ENCODE data around the gene SVEP1.

Gene SVEP1

GRCh38 chr9:110389148-110389750 lies 190.3 kb downstream of the SVEP1 start:
- ChIA-PET CTCF (no interaction called here), POLR2A (no interaction called here)
- DNase-seq (ENCODE audit: extremely low spot score) = no peak
- TF ChIP-seq FOXM1 (IDR thresholded peaks at IDR 0.05; ENCODE audit: borderline replicate concordance) (no peak), CTBP1 (IDR thresholded peaks at IDR 0.05; ENCODE audit: borderline replicate concordance) (no peak), NFRKB (IDR thresholded peaks at IDR 0.05) (no peak), L3MBTL2 (conservative IDR thresholded peaks at IDR 0.05) (no peak), SP1 (IDR thresholded peaks at IDR 0.05) (no peak), LEF1 (IDR thresholded peaks at IDR 0.05; ENCODE audit: borderline replicate concordance) (no peak), ELF4 (IDR thresholded peaks at IDR 0.05) (no peak), PKNOX1 (IDR thresholded peaks at IDR 0.05) (no peak), FOXA1 (IDR thresholded peaks at IDR 0.05) (no peak), TARDBP (IDR thresholded peaks at IDR 0.05) (no peak), ZNF384 (IDR thresholded peaks at IDR 0.05) (no peak), SUZ12 (IDR thresholded peaks at IDR 0.05) (no peak)

GRCh38 chr9:110383491-110383890 lies 196.1 kb downstream of the SVEP1 start:
- POLR2A ChIA-PET = no interaction called here
- DNase-seq (ENCODE audit: extremely low spot score) = no peak
- CTCF ChIA-PET = no interaction called here
- TF ChIP-seq CTBP1 (IDR thresholded peaks at IDR 0.05; ENCODE audit: borderline replicate concordance) (no peak), L3MBTL2 (conservative IDR thresholded peaks at IDR 0.05) (no peak), FOXK2 (IDR thresholded peaks at IDR 0.05) (no peak), FOXM1 (IDR thresholded peaks at IDR 0.05; ENCODE audit: borderline replicate concordance) (no peak), NFRKB (IDR thresholded peaks at IDR 0.05) (no peak), LEF1 (IDR thresholded peaks at IDR 0.05; ENCODE audit: borderline replicate concordance) (no peak), FOXA1 (IDR thresholded peaks at IDR 0.05) (no peak), BHLHE40 (IDR thresholded peaks at IDR 0.05; ENCODE audit: borderline replicate concordance) (no peak), PKNOX1 (IDR thresholded peaks at IDR 0.05) (no peak), ARNT (IDR thresholded peaks at IDR 0.05) (no peak), TARDBP (IDR thresholded peaks at IDR 0.05) (no peak)

- no peak for DNase-seq (ENCODE audit: extremely low spot score)
- ChIA-PET CTCF (no interaction called here), POLR2A (no interaction called here)
- TF ChIP-seq L3MBTL2 (conservative IDR thresholded peaks at IDR 0.05) = no peak
- no peak for TF ChIP-seq SP1 (IDR thresholded peaks at IDR 0.05)
- no peak for TF ChIP-seq TARDBP (IDR thresholded peaks at IDR 0.05)
- TF ChIP-seq SUZ12 (IDR thresholded peaks at IDR 0.05) = no peak
- TF ChIP-seq PKNOX1 (IDR thresholded peaks at IDR 0.05) = no peak
- TF ChIP-seq LEF1 (IDR thresholded peaks at IDR 0.05; ENCODE audit: borderline replicate concordance) = no peak
- TF ChIP-seq BHLHE40 (IDR thresholded peaks at IDR 0.05; ENCODE audit: borderline replicate concordance) = no peak
- no peak for TF ChIP-seq CTBP1 (IDR thresholded peaks at IDR 0.05; ENCODE audit: borderline replicate concordance)
- TF ChIP-seq FOXM1 (IDR thresholded peaks at IDR 0.05; ENCODE audit: borderline replicate concordance) = no peak
- TF ChIP-seq FOXA1 (IDR thresholded peaks at IDR 0.05) = no peak
- TF ChIP-seq FOXK2 (IDR thresholded peaks at IDR 0.05) = no peak
These were observed 196.8 kb downstream of the SVEP1 start for GRCh38 chr9:110382731-110383130.

- CTCF ChIA-PET = no interaction called here
- DNase-seq (ENCODE audit: extremely low spot score) = no peak
- no peak for TF ChIP-seq ZNF384 (IDR thresholded peaks at IDR 0.05)
- TF ChIP-seq BHLHE40 (IDR thresholded peaks at IDR 0.05; ENCODE audit: borderline replicate concordance) = no peak
- no peak for TF ChIP-seq SUZ12 (IDR thresholded peaks at IDR 0.05)
- TF ChIP-seq SP1 (IDR thresholded peaks at IDR 0.05) = no peak
- no peak for TF ChIP-seq PKNOX1 (IDR thresholded peaks at IDR 0.05)
- no peak for TF ChIP-seq FOXM1 (IDR thresholded peaks at IDR 0.05; ENCODE audit: borderline replicate concordance)
- no peak for TF ChIP-seq ELF4 (IDR thresholded peaks at IDR 0.05)
- TF ChIP-seq CTBP1 (IDR thresholded peaks at IDR 0.05; ENCODE audit: borderline replicate concordance) = no peak
- no peak for TF ChIP-seq NFRKB (IDR thresholded peaks at IDR 0.05)
- TF ChIP-seq LEF1 (IDR thresholded peaks at IDR 0.05; ENCODE audit: borderline replicate concordance) = no peak
- no peak for TF ChIP-seq HDGF (IDR thresholded peaks at IDR 0.05; ENCODE audit: borderline replicate concordance)
- TF ChIP-seq FOXK2 (IDR thresholded peaks at IDR 0.05) = no peak
- TF ChIP-seq L3MBTL2 (conservative IDR thresholded peaks at IDR 0.05) = no peak
- POLR2A ChIA-PET = interaction anchor here (1.3 kb wide), 1 partner anchor 115 kb away, joined by 3 read pairs; the partner anchor contains the start of gene TXN
These were observed 208.0 kb downstream of the SVEP1 start for GRCh38 chr9:110371411-110372007.

- TF ChIP-seq ZNF384 (IDR thresholded peaks at IDR 0.05) (no peak), CTBP1 (IDR thresholded peaks at IDR 0.05; ENCODE audit: borderline replicate concordance) (peak; percentile 94), PKNOX1 (IDR thresholded peaks at IDR 0.05) (peak; percentile 93), TARDBP (IDR thresholded peaks at IDR 0.05) (0 out of 2 replicates have a peak, but pooled peaks have one; percentile 15)
- ChIA-PET CTCF (interaction anchor here (0.6 to 1.1 kb wide), 2 partner anchors 30 to 263 kb away, joined by 3 read pairs; no protein-coding TSS in a partner anchor), POLR2A (no interaction called here)
- DNase-seq (ENCODE audit: extremely low spot score) = no peak
These were observed 209.2 kb downstream of the SVEP1 start for GRCh38 chr9:110370315-110370714.

All from HEK293T (cell line).